GM18526 (cell line): ENCODE data around the gene LDB2.

Source experiments
- POLR2A ChIP-seq: IDR thresholded peaks from 3 replicates; pipeline ENCODE4 v1.6.1; 2011; ENCODE audit not compliant: insufficient read length; ENCODE audit errors: extremely low read depth

LDB2 gene

DNA sequence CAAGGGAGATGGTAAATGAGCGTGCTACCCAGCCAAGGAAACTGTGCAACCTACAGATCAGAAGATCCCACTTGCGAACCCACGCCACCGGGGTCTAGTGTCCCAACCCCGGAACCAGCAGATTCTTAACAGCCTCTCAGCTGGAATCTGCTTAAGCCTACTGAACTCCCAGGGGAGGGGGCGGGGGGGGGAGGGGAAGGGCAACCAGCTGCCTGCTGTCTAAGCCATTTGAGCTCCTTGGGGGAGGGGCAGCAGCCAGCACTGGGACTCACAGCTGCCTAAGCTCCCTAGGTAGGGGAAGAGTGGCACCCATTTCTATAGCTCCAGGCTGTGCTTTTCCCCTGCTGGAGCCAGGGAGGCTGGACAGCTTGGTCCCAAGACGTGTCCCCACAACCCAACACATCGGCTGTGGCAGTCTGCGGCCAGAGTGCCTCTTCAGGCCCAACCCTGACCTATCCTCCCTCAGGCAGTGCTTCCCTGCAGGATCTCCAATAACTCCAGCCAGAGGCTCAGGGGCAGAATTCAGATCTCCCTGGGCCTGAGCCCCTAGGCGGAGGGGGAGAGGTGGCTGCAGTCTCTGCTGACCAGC is 289.2 kb downstream of the LDB2 start:
- no peak for TF ChIP-seq POLR2A

DNA sequence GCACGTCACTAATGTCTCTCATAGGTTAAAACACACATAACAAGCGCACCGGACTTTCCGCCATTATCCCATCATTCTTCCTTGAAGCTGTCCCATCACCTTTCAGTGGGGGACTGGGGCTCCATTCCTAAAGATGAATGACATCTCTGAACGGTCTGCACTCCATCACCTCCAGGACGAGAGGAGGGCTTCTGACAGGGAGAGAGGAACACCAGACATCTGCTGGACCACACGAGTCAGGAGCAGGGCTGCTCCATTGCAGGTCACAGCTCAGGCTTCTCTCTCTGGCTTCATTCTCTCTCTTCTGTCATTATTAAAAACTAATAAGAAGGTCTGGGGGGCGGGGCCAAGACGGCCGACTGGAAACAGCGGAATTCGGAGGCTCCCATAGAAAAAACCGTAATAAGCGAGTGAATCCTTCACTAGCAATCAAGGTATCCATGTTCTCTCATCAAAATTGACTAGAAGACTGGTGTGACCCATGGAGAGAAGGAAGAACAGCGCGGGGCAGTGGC is 289.8 kb downstream of the LDB2 start:
- no peak for TF ChIP-seq POLR2A

DNA sequence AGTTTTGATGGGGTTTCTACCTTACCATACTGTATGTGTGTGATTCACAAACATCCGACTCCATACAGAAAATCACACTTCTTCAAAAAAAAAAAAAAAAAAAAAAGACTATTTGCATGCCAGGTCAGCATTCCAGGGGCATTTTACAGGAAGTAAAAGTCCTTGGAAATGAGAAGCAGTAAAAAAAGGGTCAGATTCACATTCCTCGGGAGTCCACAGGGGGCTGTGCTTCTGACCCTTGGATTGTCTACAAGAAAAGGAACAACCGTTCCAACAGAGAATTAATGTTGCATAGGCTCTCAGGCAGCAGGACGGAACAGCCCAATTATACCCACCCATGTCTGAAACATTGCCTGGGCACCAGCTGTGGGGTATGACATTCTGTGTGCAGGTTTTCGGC is 290.3 kb downstream of the LDB2 start:
- no peak for TF ChIP-seq POLR2A

DNA sequence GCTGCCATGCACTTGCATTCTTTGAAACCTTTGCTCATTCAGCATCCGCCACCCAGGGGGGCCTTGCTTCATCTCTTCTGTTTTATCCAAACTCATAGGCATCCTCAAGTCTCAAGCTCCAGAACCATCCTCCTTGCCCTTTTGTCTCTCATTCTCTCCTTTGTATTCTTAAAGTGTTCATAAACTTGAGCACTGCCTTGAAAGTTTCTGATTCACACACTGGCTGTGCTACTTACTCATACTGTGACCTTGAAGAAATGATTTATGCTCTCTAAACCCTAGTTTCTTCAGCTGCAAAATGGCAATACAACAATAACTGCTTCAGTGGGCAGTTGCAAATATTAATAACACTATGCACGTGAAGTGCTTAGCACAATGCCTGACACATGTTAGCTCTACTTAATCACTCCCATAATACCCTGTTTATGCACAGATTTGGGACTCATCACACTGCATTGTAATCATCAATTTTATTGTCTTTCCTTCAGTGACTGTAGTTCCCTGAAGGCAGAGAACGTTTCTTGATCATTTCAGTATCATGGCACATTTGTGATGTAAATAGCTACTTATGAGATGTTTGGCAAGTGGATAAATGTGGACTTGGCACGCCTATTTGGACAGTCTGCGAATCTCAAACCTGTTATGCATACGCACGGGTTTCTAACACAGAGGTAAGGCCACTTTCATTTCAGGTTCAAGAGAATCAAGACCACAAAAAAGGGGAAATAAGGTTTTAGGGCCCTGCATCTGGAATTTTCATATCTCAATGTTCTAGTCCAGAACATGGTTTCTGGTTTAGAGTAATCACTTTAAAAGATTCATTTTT is 291.0 kb downstream of the LDB2 start:
- TF ChIP-seq POLR2A: no peak

GRCh38 chr4:16606691-16607090 is 291.8 kb downstream of the LDB2 start:
- TF ChIP-seq POLR2A: no peak

GRCh38 chr4:16603178-16603577 is 295.3 kb downstream of the LDB2 start:
- TF ChIP-seq POLR2A: no peak

GRCh38 chr4:16598597-16599206 is 299.7 kb downstream of the LDB2 start:
- no peak for TF ChIP-seq POLR2A

DNA sequence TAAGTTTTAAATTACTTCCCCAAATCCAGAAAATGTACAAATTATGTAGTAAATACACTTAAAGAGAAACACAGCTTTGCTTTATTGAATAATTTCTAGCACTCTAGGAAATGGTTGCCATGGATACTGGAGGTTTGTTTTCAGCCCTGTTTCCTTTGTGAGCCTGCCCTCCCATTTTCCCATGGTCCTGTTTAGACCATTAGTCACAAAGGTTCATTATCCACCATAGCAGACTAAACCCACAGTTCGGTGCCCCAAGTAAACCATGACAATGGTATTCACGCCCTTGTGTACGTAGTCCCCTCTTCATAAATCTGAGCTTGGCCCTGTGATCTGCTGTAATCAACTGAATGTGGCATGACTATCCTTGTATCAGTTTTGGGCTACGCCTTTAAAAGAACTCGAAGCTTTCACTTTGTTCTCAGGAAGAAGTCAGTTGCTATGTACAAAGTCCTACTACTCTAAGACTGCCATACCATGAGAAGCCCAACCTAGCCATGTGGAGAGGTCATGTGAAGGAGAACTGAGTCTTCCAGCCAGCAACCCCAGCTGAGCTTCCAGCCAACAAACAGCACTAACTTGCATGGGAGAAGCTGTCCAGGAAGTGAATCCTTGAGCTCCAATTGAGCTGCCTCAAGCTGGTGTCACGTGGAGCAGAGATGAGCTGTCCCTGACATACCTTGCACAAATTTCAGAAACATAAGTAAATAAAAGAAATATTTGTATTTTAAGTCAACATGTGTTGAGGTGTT is 300.4 kb downstream of the LDB2 start:
- no peak for TF ChIP-seq POLR2A

DNA sequence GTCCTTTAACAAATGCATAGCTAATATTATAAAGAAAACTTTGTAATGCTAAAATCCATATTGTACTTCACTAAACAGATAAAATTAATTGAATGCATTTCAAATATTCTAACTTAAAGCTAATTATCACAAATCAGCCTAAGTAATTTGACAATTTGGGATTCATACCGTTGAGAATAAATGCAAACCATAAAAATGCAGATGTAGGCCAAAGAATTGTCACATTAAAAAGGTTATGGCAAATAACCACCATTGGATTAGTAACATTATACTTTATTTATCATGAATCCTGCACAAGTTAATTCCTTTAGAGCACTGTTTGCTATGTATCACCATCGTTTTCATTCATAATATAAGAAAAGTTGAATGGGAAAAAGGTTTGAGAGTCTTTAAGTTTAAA is 301.0 kb downstream of the LDB2 start:
- TF ChIP-seq POLR2A: no peak

- no peak for TF ChIP-seq POLR2A
These were observed 302.2 kb downstream of the LDB2 start for GRCh38 chr4:16596267-16596666.

- no peak for TF ChIP-seq POLR2A
These were observed 304.3 kb downstream of the LDB2 start for GRCh38 chr4:16594128-16594527.

- no peak for TF ChIP-seq POLR2A
These were observed 305.1 kb downstream of the LDB2 start for GRCh38 chr4:16593386-16593785.

GRCh38 chr4:16591272-16591826 is 307.1 kb downstream of the LDB2 start:
- TF ChIP-seq POLR2A: no peak

- no peak for TF ChIP-seq POLR2A
These were observed 307.6 kb downstream of the LDB2 start for GRCh38 chr4:16590797-16591196.

DNA sequence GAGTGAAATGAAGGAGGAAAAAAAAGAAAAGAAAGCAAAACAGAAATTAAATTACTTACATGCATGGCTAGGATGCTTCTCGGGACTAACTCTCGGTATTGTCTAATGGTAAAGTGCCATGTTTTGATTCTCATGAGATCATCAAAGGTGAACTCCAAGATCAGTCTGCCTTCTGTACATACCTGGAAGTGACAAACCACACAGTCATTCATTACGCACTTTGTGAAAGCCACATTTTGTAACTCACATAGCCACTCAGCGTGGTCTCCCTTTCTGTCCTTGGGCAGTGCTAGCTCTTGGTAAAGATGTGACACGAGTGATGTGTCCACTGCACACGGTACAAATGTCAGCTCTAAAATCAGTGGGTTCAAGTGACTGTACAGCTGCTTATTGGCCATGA is 309.8 kb downstream of the LDB2 start:
- no peak for TF ChIP-seq POLR2A

GRCh38 chr4:16588149-16588548 is 310.3 kb downstream of the LDB2 start:
- TF ChIP-seq POLR2A: no peak

GRCh38 chr4:16585053-16585452 is 313.4 kb downstream of the LDB2 start:
- no peak for TF ChIP-seq POLR2A
